ENCODE results near the gene GOLGA8B. TPM values are rescaled to one million over a fixed set of nuclear protein-coding genes. Genes with fewer than 3 reads are reported as not detected.
"Not testable (repeated sequence)": the region's sequence is repeated elsewhere in the genome, so short reads cannot be mapped to it uniquely, and the experiment has no call there.

The GOLGA8B gene
- total RNA-seq, 1 experiment from 2014 or later: 9.8 TPM

DNA sequence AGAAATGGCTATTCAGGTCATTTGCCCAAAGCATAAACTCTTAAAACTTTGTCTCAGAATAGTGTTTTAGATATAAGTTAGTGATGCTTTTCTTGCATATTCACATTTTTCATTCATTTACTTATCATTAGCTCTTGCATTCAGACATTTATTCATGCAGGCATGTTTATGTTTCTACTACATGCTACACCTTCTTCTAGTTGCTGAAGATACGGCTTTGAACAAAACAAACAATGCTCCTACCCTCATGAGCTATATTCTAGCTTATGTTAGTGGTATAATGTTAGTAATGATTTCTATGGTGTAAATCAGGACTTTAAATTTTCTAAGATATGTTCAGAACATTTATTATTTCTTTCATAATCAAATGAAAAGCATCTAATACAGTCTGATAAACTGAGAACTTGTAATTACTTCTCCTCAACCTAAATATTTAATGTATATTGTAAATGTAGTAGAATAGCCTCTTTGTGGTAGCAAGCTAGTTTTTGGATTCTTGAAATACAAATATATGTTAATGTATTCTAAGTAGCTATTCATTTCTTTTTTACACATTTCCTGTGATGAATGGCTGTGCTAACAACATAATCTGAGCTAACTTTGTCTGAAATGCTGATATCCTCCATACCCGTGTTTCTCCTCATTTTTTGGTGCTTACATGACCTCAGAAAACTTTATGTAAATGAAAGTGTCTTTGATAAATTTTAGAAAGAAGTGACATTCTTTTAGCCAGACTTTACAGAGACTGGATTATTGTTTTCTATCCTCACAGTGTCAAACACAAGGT, 15.5 kb upstream of the GOLGA8B start:
- DNase-seq (ENCODE audit: low spot score): no peak

DNA sequence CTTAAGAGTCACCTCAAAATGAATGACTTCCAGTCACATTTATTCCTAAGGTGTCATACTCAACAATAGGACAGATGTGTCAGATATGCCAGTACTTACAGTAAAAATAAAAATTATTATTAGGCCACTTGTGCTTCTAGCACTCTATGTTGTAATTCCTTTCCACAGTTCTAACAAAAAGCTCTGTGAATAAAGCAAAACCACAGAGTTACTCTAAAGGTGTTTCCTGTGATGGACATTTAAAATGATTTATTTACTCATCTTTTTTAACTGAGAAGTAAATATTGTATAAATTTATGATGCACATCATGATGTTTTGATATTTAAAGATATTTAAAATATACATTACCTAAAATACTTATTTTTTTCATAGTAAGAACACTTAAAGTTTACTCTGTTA, 13.9 kb upstream of the GOLGA8B start:
- no peak for DNase-seq (ENCODE audit: low spot score)

DNA sequence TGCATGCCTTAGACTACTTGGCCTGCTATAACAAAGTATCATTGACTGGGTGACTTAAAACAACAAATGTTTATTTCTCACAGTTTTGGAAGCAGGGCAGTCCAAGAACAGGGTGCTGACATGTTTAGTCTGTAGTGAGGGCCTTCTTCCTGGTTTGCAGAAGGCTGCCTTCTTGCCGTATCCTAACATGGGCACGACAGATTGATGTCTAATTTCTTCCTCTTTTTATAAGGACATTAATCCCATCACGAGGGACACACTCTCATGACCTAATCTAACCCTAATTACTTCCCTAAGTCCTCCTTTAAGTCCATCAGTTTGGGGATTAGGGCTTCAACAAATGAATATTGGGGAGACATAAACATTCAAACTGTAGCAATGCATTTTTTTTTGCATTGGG, 10.9 kb upstream of the GOLGA8B start:
- DNase-seq (ENCODE audit: low spot score): no peak

DNA sequence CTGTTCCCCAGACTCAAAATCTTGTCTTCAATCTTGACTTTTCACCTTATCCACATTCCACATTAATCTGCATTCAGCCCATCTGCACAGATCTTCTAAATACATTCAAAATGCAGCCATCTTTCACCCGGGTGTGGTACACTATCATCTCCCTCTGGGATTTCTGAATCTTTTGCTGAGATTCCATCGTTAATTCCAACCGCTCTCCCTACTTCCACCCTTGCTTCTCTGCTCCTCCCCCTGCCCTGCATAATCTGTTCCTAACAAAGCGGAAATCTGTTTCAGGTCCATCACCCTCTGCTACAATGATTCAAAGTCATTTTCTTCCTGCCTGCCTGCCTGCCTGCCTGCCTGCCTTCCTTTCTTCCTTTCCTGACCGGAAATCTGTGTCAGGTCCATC, 7.9 kb upstream of the GOLGA8B start:
- no peak for DNase-seq (ENCODE audit: low spot score)

DNA sequence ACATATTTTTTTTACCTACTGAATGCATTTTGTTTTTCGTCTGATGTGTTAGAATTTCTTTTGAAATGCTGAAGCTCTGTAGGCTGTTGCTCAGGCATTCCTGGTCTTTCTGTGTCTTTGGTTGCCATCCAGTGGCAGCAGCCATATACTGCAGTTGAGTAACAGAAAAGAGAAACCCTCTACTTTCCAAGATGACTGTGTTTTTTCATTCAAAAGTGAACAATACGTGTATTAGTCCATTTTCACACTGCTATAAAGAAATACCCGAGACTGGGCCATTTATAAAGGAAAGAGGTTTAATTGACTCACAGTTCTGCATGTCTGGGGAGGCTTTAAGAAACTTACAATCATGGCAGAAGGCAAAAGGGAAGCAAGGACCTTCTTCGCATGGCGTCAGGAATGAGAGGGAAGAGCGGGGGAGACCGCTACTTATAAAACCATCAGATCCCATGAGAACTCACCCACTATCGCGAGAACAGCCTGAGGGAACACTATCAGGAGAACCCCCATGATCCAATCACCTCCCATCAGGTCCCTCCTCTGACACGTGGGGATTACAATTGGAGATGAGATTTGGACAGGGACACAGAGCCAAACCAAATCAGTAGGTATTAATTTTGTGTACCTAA, 4.7 kb upstream of the GOLGA8B start:
- peak; percentile 81 for DNase-seq (ENCODE audit: low spot score)

DNA sequence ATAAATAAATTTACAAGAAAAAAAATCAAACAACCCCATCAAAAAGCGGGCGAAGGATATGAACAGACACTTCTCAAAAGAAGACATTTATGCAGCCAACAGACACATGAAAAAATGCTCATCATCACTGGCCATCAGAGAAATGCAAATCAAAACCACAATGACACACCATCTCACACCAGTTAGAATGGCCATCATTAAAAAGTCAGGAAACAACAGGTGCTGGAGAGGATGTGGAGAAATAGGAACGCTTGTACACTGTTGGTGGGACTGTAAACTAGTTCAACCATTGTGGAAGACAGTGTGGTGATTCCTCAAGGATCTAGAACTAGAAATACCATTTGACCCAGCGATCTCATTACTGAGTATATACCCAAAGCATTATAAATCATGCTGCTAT, 2.5 kb upstream of the GOLGA8B start:
- DNase-seq (ENCODE audit: low spot score): not testable (repeated sequence)

DNA sequence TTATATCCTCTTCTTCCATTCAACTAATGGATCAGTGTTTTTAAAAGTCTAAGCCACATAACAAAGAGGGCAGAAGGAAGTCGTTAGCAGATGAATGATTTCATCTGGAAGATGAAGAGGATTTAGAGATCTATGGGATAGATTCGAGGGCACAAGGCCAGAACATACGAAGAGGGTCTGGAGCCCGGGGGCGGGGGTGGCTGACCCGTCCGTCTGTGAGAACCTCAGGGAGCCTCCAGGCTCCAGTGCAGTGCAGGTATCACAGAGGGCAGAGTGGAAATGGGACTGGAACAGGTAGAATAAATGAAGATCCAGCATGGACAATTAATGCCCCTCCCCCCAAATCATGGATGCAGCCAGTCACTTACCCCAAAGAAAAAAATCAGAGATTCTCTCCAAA, 1.5 kb upstream of the GOLGA8B start:
- DNase-seq (ENCODE audit: low spot score): no peak

DNA sequence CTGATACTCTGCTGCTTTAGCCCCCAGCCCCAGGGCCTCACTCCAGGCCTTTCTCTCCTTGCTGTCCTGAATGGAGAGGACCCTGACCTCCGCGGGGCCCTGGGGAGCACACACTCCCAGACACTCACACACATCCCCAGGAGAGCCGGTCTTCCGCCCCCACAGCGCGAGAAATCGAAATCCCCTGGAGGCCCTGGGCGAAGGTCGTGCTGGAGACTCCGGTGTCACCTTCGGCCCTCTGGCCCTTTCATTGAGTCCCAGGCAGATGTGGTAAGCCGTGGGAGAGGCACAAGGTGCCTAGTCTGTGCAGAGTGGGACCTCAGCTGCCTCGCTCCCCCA, 848 bp upstream of the GOLGA8B start:
- peak; percentile 9 for DNase-seq (ENCODE audit: low spot score)

DNA sequence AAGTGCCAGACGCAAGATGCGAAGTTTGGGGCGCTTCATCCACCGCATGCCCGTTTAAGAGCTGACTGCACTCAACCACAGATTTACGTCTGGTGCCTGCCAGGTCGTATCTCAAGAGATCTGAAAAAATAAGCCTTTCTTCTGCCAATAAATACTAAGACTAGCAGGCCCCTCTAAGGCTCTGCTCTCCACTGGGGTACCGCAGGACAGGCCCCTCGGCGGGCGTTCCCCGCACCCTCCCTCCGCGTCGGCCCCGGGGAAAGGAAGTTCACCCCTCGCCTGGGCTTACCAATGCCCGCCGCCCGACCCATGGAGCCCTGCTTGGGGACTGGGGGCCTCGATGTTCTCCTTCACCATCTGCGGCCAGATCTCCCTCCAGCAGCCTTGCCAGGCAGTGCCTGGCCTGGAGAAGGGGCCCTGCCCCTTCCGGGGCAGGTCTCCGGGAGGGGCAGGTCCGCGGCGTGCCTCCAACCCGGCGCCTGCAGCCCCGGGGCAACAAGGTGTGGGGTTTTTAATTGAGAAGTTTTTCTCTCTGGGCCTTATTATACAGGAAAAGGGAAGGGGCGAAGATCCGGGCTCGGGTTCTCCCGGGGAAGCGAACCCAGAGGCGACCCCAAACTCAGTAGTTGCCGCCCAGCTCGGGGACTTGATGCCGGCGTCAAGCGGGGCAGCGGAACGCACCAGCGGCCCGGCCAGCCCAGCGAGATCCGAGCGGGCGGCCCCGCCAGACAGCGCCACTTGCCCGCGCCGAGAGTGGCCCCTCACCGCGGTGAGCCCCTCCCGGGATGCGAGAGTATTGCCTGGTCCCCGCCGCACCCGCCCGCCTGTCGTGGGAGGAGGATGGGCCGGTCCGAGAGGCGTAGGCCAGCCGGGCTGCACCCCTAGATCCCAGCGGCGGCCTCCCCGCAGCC, 735 bp downstream of the GOLGA8B start:
- DNase-seq (ENCODE audit: low spot score): peak; percentile 48

DNA sequence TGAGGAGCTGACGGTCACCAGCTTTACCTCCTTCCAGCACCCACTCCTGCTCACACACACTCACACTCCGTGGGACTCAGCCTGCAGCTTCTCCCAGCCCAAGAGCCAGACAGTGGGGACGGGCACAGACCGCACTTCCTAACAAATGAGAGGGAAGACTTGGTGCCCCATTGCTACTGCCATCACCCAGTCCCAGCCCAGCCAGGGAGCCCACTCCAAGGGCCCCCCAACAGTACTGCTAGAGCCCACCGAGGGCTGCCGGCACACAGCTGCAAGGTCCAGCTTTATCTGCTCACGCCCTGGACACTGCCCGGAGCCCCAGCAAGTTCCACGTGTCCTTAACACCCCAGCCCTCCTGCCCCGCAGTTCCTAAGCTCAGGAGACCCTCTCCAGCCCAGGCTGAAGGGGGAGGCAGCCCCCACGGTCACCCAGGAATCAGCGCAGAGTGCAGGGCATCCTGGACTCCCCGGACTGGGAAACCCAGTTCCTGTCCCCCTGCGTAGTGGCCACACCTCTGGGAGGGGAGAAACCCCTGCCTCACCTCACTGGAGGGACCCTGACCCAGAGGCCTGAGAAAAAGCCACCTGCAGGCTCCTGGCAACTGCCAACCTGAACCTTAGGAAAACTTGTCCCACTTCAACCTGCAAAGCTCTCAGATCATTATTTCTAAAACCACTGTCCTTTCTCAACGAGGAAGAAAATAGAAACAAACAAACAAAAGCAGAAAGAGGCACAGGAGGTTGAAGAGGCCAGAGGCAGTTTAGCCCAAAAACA, 1.6 kb downstream of the GOLGA8B start:
- DNase-seq (ENCODE audit: low spot score): not testable (repeated sequence)

DNA sequence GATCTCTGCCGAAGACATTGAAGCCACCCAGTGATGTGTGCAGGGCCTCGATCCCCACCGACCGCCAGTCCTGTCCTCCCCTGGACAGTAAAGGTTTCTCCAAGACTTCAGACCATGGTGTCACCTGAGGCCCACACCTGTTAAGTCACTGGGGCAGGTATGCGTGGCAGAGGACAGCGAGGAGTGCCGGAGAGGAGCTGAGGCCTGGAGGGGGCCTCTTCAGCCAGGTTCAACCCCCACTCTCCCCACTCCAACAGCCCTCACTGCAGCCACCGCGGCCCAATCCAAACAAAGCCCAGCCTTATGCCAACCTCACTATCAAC, 2.4 kb downstream of the GOLGA8B start:
- DNase-seq (ENCODE audit: low spot score): no peak

DNA sequence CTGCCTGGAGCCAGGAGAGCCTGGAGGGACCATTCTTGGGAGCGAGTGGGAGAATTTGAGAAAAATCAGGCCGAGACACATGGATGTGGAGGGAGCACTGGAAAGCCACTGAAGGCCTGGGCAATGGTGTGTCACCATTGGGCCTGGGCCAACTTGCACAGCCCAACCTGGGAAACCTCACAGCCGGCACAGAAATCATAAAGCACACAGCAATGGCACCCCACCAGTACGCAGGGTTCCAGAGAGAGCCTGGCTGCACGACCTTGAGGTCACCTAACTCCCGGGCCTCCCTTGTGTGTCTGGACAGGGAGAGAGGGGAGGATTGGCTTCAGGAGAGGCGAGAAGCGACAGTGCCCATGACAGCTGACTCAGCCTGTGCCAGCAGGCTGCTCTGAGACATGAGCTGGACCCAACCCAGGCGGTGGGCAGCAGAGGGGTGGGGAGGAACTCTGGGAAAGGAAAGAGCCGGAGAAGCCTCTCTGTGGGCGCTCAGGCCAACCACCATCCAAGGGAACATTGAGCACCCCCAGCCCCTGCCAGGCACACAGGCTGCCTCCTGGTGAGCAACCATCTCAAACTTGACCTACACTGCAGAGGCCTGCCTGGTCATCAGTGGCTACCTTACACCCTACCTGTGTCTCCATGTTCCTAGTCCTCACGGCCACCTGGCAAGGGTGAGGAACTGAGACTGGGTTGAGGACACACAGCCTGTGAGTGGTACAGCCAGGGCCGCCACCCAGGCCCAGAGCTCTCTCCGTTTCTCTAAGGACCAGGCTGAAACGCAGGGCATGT, 3.0 kb downstream of the GOLGA8B start:
- DNase-seq (ENCODE audit: low spot score): not testable (repeated sequence)

DNA sequence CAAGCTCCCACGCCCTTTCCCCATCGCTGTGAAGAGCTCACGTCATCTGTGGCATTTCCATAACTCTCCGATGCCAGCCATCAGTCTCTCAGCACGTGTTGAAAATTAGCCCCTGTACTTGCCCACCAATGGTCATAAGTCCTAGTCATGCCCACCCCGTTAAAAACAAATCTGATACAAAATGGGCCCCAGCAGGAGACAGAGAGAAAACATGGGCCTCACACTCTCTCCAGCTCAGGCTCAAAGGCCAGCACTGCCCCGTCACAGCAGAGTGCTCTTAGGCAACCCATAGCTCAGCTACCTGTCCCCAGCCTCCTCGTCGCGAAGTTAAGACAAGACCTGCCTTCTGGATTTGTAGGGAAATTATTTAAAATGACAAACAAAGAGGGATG, 5.2 kb downstream of the GOLGA8B start:
- no peak for DNase-seq (ENCODE audit: low spot score)

DNA sequence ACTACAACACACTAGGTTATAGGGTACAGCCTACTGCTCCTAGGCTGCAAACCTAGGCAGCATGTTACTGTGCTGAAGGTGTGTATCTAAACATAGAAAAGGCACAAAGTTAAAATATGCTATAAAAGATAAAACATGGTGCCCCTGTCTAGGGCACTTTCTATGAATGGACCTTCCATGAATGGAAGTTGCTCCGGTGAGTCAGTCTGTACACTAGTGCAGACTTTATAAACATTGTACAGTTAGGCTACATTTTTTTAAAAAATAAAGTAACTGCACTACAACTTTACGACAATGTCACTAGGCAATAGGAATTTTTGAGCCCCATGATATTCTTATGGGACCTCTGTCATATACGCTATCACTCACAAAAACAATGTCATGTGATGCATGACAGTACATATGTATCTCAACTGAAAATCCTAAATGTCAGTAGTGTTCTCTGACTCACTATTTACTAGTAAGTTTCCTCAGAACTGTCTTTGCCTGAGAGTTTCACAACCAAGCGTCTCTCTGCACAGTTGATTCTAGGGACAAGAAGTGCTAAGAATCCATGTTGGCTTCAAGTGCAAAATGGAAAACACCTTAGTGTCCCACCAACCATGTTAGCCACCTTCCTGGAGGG, 5.7 kb downstream of the GOLGA8B start:
- not testable (repeated sequence) for DNase-seq (ENCODE audit: low spot score)

DNA sequence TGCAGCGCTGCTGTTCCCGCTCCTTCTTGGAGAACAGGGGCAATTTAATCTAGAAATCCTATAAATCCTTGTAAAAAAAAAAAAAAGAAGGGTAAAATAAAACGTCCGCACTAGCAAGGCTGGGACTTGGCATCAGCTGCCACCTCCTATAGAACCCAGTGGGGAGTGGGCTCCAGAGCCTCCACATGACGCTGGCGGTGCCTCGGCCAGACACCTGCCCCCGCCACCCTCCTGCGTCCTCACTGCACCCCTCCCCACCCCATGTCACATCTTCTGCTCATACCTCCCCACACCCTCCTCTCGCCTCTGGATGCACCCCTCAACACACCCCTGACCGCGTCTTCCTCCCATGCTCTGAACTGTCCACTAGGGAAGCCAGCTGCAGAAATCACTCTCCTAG, 8.4 kb downstream of the GOLGA8B start:
- not testable (repeated sequence) for DNase-seq (ENCODE audit: low spot score)

DNA sequence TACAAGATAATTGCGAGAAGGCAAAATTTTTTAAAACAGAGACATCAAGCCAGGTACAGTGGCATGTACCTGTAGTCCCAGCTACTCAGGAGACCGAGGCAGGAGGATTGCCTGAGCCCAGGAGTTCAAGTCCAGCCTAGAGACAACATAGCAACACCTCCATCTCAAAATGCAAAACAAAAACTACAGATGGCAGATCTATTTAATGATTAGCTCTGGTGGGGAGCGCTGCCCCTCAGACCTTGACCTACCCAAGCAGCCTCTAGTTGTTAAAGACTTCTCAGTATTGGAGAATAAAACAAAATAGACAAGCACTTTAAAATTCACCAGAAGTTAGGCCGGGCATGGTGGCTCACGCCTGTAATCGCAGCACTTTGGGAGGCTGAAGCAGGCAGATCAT, 10.5 kb downstream of the GOLGA8B start:
- DNase-seq (ENCODE audit: low spot score): not testable (repeated sequence)

DNA sequence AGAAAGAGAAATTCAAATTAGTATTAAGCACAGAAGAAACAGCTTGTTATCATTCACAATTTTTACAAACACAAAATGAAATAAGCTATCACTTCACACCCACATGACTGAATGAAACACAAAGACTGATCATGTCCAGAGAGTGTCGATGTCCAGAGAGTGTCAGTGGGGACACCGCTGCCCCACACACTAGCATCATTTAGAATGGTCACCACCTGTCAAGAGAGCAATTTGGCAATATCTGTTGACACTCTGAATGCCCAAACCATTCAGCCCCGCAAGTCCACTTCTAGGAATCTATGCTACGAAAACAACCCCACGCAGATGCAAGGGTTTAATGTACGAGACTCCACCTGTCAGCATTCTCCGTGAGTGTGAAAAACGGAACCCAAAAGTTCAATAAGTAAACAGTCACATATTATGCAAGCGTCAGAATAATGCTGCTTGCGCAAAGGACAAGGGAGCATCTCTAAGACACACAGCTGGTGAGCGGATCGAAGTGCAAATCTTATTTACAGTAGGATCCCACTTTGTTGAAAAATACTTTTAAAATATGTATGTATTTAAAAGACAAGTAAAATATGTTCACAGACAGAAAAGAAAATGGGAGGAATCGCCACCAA, 11.3 kb downstream of the GOLGA8B start:
- not testable (repeated sequence) for DNase-seq (ENCODE audit: low spot score)

DNA sequence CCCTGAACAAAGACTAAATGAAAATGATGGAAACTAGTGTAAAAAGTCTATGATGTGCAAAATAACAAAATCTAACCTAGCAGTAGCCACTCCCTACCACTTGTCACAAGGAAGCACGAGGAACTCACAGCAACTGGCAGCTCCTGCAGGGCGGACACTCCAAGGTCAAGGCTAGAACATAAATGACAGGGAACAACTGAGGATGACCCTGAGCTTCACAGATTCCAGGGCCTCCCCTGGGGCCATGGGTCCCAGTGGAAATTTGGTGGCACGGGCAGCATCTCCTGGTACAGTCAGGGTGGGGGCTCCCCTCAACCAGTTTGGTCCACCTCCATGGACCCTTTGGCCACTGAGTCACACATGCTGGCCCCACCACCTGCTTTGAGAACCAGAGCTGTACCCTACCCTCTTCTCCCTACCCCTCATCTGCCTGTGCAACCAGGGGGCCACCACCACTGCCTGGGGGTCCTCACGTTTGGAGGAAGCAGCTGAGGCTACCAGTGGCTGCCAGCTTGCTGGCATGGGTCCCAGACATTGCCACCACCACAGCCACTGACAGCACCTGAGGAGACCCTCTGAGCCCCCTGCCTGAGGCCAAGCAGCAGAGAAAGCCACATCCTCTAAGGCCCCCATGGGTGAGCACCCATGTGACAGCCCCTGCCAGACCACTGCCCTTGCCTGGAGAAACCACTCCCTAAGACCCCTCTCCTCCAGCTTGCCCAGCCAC, 13.6 kb downstream of the GOLGA8B start:
- DNase-seq (ENCODE audit: low spot score): not testable (repeated sequence)

DNA sequence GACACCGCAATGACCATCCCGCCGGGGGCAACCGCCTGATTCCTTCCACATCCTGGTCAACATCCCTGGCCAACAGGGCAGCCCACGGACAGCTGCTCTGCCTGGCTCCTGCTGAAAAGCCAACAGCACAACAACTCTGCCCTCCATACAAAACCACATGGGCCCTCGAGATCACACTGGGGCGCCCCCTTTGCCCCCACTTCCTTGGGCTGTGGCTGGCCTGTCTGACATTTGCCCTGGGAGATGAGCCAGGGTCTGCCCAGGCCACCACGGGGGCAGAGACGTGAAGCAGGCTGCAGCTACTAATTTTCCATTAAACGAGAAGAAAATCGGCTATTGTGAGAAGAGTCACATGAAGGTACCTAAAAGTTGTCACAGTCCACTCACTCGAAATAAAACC, 16.3 kb downstream of the GOLGA8B start:
- not testable (repeated sequence) for DNase-seq (ENCODE audit: low spot score)
